GM18511 (cell line): Measurements from ENCODE around the gene KIR2DL1.
"Not testable (repeated sequence)": the region's sequence is repeated elsewhere in the genome, so short reads cannot be mapped to it uniquely, and the experiment has no call there.

Source experiments
- ATAC-seq: cut with Tn5 transposase; IDR thresholded peaks from one replicate; pipeline ENCODE4 v1.9.1; 2021; ENCODE audit warnings: mild to moderate bottlenecking, moderate library complexity; ENCODE audit not compliant: unreplicated experiment

Gene KIR2DL1

GRCh38 chr19:54771018-54771960, 1.7 kb downstream of the KIR2DL1 start:
- not testable (repeated sequence) for ATAC-seq

- ATAC-seq, result not testable (repeated sequence)
These were observed 3.1 kb downstream of the KIR2DL1 start for GRCh38 chr19:54772666-54773065.

- not testable (repeated sequence) for ATAC-seq
These were observed 5.7 kb downstream of the KIR2DL1 start for GRCh38 chr19:54775095-54775815.

GRCh38 chr19:54775830-54776229, 6.2 kb downstream of the KIR2DL1 start:
- not testable (repeated sequence) for ATAC-seq

- not testable (repeated sequence) for ATAC-seq
These were observed 8.3 kb downstream of the KIR2DL1 start for GRCh38 chr19:54777851-54778250.

GRCh38 chr19:54778896-54779295, 9.3 kb downstream of the KIR2DL1 start:
- not testable (repeated sequence) for ATAC-seq

GRCh38 chr19:54782916-54783315, 13.3 kb downstream of the KIR2DL1 start:
- ATAC-seq, result not testable (repeated sequence)

- ATAC-seq, result not testable (repeated sequence)
These were observed 16.6 kb downstream of the KIR2DL1 start for GRCh38 chr19:54786091-54786723.

GRCh38 chr19:54788154-54788553, 18.6 kb downstream of the KIR2DL1 start:
- not testable (repeated sequence) for ATAC-seq

GRCh38 chr19:54790711-54791110, 21.1 kb downstream of the KIR2DL1 start:
- ATAC-seq, result no peak

GRCh38 chr19:54791476-54791875, 21.9 kb downstream of the KIR2DL1 start:
- ATAC-seq, result no peak

GRCh38 chr19:54792814-54793213, 23.2 kb downstream of the KIR2DL1 start:
- ATAC-seq, result no peak

- no peak for ATAC-seq
These were observed 26.2 kb downstream of the KIR2DL1 start for GRCh38 chr19:54795758-54796157.

- no peak for ATAC-seq
These were observed 33.8 kb downstream of the KIR2DL1 start, which contains the start of gene KIR2DL4 for GRCh38 chr19:54803410-54803809. Gene KIR2DL4, plus strand, starts transcription at chr19:54803610. Its CDS starts 42 bp downstream, at chr19:54803652.

- no peak for ATAC-seq
These were observed 34.5 kb downstream of the KIR2DL1 start for GRCh38 chr19:54804101-54804500.

GRCh38 chr19:54804571-54804970, 35.0 kb downstream of the KIR2DL1 start:
- ATAC-seq, result no peak

- ATAC-seq, result no peak
These were observed 36.3 kb downstream of the KIR2DL1 start for GRCh38 chr19:54805665-54806515.

- ATAC-seq, result no peak
These were observed 36.9 kb downstream of the KIR2DL1 start for GRCh38 chr19:54806516-54806838.

- ATAC-seq, result not testable (repeated sequence)
These were observed 45.0 kb downstream of the KIR2DL1 start for GRCh38 chr19:54814571-54814970.

- ATAC-seq, result not testable (repeated sequence)
These were observed 46.7 kb downstream of the KIR2DL1 start, which contains the start of gene KIR3DL1 for GRCh38 chr19:54816251-54816650. Gene KIR3DL1, plus strand, starts transcription at chr19:54816468.
